HepG2 (cell line): Measurements from ENCODE around the gene ECD. TPM values are rescaled to one million over a fixed set of nuclear protein-coding genes. Genes with fewer than 3 reads are reported as not detected.

Source experiments
- ATAC-seq: fragments of 200-7000 bp; cut with Tn5 transposase; 3 replicates; pipeline ENCODE4 v1.9.1; 2020; ENCODE audit warnings: mild to moderate bottlenecking, moderate library complexity
- BruUV-seq: library from RNA; stranded (reverse); fragments of 400-500 nt; replicated peaks from 2 replicates; lab custom pipeline; 2021; lab: Mats Ljungman, UMichigan
- CTCF ChIA-PET: fragments of 300-600 bp; formaldehyde crosslinking; extraction: SDS; loops from one replicate; lab custom pipeline; 2021; ENCODE audit warnings: low total read pairs, inconsistent platforms, low intra/inter-chr PET ratio; lab: Yijun Ruan, JAX
- POLR2A ChIA-PET: fragments of 350-600 bp; sonication (Branson Sonifier 250); formaldehyde crosslinking; loops from one replicate; lab custom pipeline; 2020; ENCODE audit warnings: antibody characterized with exemption, inconsistent platforms; lab: Yijun Ruan, JAX
- DNase-seq: peaks from one replicate; pipeline ENCODE4 v3.0.0-alpha.2; 2015; ENCODE audit warnings: low spot score
- FAIRE-seq: peaks from 3 replicates; lab custom pipeline; 2011; peaks lifted over from hg19 to GRCh38; lab: Jason Lieb, UNC
- H2AFZ ChIP-seq: one replicate; pipeline ENCODE4 v1.6.1; 2011; ENCODE audit warnings: low read length, inconsistent platforms
- H3K27ac ChIP-seq: fragments of 300-600 bp; 3 replicates; pipeline ENCODE4 v1.8.0; 2011; ENCODE audit warnings: mixed run types, mild to moderate bottlenecking, mixed read lengths, low read length, inconsistent platforms; ENCODE audit not compliant: insufficient read depth; ENCODE audit errors: extremely low read length
- H3K27me3 ChIP-seq, 2 experiments: fragments of 200-600 bp in 1 of 2; 2 replicates in 1 of 2; 3 replicates in 1 of 2; pipeline versions ENCODE4 v1.6.0 to v1.8.0; 2011; ENCODE audit warnings: low read length in 2 of 2, mild to moderate bottlenecking in 2 of 2, moderate library complexity in 2 of 2, inconsistent platforms in 1 of 2; ENCODE audit not compliant: insufficient read depth in 2 of 2, control insufficient read depth in 1 of 2
- H3K36me3 ChIP-seq, 2 experiments: fragments of 200-600 bp in 1 of 2; replicated peaks in 1 of 2; 2 replicates in 1 of 2; 3 replicates in 1 of 2; pipeline versions ENCODE4 v1.5.1 to v1.8.0; 2011; ENCODE audit warnings: low read length in 2 of 2, inconsistent platforms in 1 of 2; ENCODE audit not compliant: insufficient read depth in 2 of 2, control insufficient read depth in 1 of 2
- H3K4me1 ChIP-seq: 2 replicates; pipeline ENCODE4 v1.5.1; 2012; ENCODE audit warnings: low read length, inconsistent platforms; ENCODE audit not compliant: insufficient read depth
- H3K4me2 ChIP-seq: 2 replicates; pipeline ENCODE4 v1.6.0; 2011; ENCODE audit warnings: low read depth, low read length, inconsistent platforms
- H3K4me3 ChIP-seq, 3 experiments: fragments of 200-600 bp in 1 of 3; sonication (generic), shearing (Covaris generic) in 1 of 3; replicated peaks in 1 of 3; 2 replicates each; pipeline ENCODE4 v1.5.1; 2011 to 2016; ENCODE audit warnings: low read length in 3 of 3, inconsistent platforms in 2 of 3, low read depth in 2 of 3, mild to moderate bottlenecking in 2 of 3, control low read depth in 1 of 3, mixed read lengths in 1 of 3; ENCODE audit not compliant: insufficient read depth in 1 of 3
- H3K79me2 ChIP-seq: one replicate; pipeline ENCODE4 v1.6.1; 2011; ENCODE audit warnings: low read length, inconsistent platforms; ENCODE audit not compliant: insufficient read depth
- H3K9ac ChIP-seq: 2 replicates; pipeline ENCODE4 v1.6.0; 2011; ENCODE audit warnings: mild to moderate bottlenecking, low read depth, low read length, inconsistent platforms; ENCODE audit not compliant: insufficient read depth
- H3K9me3 ChIP-seq: 2 replicates; pipeline ENCODE4 v1.5.1; 2012; ENCODE audit warnings: mild to moderate bottlenecking, low read length
- H4K20me1 ChIP-seq: 2 replicates; pipeline ENCODE4 v1.6.0; 2011; ENCODE audit warnings: inconsistent platforms, mild to moderate bottlenecking, low read length, moderate library complexity; ENCODE audit not compliant: insufficient read depth
- ARID5B ChIP-seq: IDR thresholded peaks from 2 replicates; pipeline ENCODE4 v1.4.0; 2020; ENCODE audit warnings: mild to moderate bottlenecking, missing genetic modification reagents
- BCL3 ChIP-seq: sonication (generic); formaldehyde crosslinking; IDR thresholded peaks from 2 replicates; pipeline ENCODE4 v1.5.1; 2020; ENCODE audit warnings: mild to moderate bottlenecking, missing genetic modification reagents, moderate library complexity
- FOXA3 ChIP-seq: IDR thresholded peaks from 2 replicates; pipeline ENCODE4 v1.6.1; 2016; ENCODE audit warnings: missing genetic modification reagents, missing compliant biosample characterization
- FOXK1 ChIP-seq: sonication (generic); formaldehyde crosslinking; IDR thresholded peaks from 2 replicates; pipeline ENCODE4 v1.4.0; 2020; ENCODE audit warnings: low read depth, missing genetic modification reagents, borderline replicate concordance
- GTF3A ChIP-seq: sonication (generic); formaldehyde crosslinking; conservative IDR thresholded peaks from 2 replicates; pipeline ENCODE4 v1.4.0; 2020; ENCODE audit warnings: mild to moderate bottlenecking, missing genetic modification reagents
- KDM4B ChIP-seq: sonication (generic); formaldehyde crosslinking; IDR thresholded peaks from 2 replicates; pipeline ENCODE4 v1.4.0; 2020; ENCODE audit warnings: missing genetic modification reagents
- NONO ChIP-seq, 2 experiments: fragments of 450-650 bp in 1 of 2; sonication (generic) in 1 of 2; formaldehyde crosslinking in 1 of 2; IDR thresholded peaks in 1 of 2; conservative IDR thresholded peaks in 1 of 2; 2 replicates each; pipeline versions ENCODE4 v1.6.1 to v1.8.0; 2017 to 2022; ENCODE audit warnings: mild to moderate bottlenecking in 1 of 2, missing genetic modification reagents in 1 of 2, moderate library complexity in 1 of 2
- PHF21A ChIP-seq: sonication (generic); formaldehyde crosslinking; IDR thresholded peaks from 2 replicates; pipeline ENCODE4 v1.5.0; 2020; ENCODE audit warnings: mild to moderate bottlenecking, missing genetic modification reagents
- PLRG1 ChIP-seq: fragments of 450-650 bp; conservative IDR thresholded peaks from 2 replicates; pipeline ENCODE4 v1.6.1; 2016
- POLR2AphosphoS2 ChIP-seq: IDR thresholded peaks from 2 replicates; pipeline ENCODE4 v1.6.1; 2011; ENCODE audit warnings: low read depth, low read length, improper control_type of control experiment
- SETDB1 ChIP-seq: sonication (generic); formaldehyde crosslinking; IDR thresholded peaks from 2 replicates; pipeline ENCODE4 v1.5.1; 2020; ENCODE audit warnings: missing genetic modification reagents, mild to moderate bottlenecking, borderline replicate concordance
- SMAD9 ChIP-seq: sonication (generic); formaldehyde crosslinking; IDR thresholded peaks from 2 replicates; pipeline ENCODE4 v1.5.1; 2020; ENCODE audit warnings: mild to moderate bottlenecking, missing genetic modification reagents
- SOX5 ChIP-seq: IDR thresholded peaks from 2 replicates; pipeline ENCODE4 v1.6.1; 2016; ENCODE audit warnings: borderline replicate concordance
- ZFY ChIP-seq: sonication (generic); formaldehyde crosslinking; IDR thresholded peaks from 2 replicates; pipeline ENCODE4 v1.4.0; 2020; ENCODE audit warnings: missing genetic modification reagents
- ZNF12 ChIP-seq: sonication (generic); formaldehyde crosslinking; IDR thresholded peaks from 2 replicates; pipeline ENCODE4 v1.5.0; 2020; ENCODE audit warnings: missing genetic modification reagents
- ZNF549 ChIP-seq: sonication (generic); formaldehyde crosslinking; IDR thresholded peaks from 2 replicates; pipeline ENCODE4 v1.5.0; 2020; ENCODE audit warnings: missing genetic modification reagents
- WGBS: methylation state at CpG from one replicate; pipeline ENCODE4 v1.1.6; 2017; ENCODE audit warnings: low lambda C conversion rate; 5-methylcytosine and 5-hydroxymethylcytosine counted together
- in situ Hi-C: cut with HindIII; loops from 2 replicates; pipeline ENCODE4 v1.10.0; 2017; ENCODE audit warnings: low pct_unique_long_range_greater_than_20kb; ENCODE audit not compliant: extremely low pct_ligation_motif_present
- intact Hi-C: fragments of 100-400 bp; cut with micrococcal nuclease; formaldehyde crosslinking; loops from one replicate; pipeline ENCODE4 v1.10.0; 2022; ENCODE audit not compliant: unreplicated experiment
- polyA plus RNA-seq, 8 experiments: library from polyadenylated mRNA; depleted of rRNA in 3 of 8; stranded (reverse) in 7 of 8; unstranded in 1 of 8; fragments of >200 nt; fragmentation: Illumina TruSeq in 4 of 8; extraction: Trizol in 4 of 8; gene quantifications; 2 replicates each; pipeline versions ENCODE4 v1.2.1 to v1.2.3, GENCODE V29; 2011 to 2016; ENCODE audit warnings: low read depth in 4 of 8, missing spikeins in 1 of 8, mixed read lengths in 1 of 8; ENCODE audit not compliant: insufficient read depth in 1 of 8
- total RNA-seq, 5 experiments: library from RNA; depleted of rRNA; stranded (reverse); fragments of >200 nt; fragmentation: Illumina TruSeq; extraction: Trizol; gene quantifications; 2 replicates each; pipeline ENCODE4 v1.2.3, GENCODE V29; 2016; ENCODE audit warnings: low read depth in 1 of 5
- TF ChIP-seq, protein P1 (sequence below): sonication (generic); formaldehyde crosslinking; IDR thresholded peaks from 2 replicates; pipeline ENCODE4 v1.4.0; 2020; ENCODE audit warnings: missing genetic modification reagents

ECD gene
- total and polyA plus RNA-seq, 2 of the 13 experiments (the other 11 are each of a cell fraction or from before 2014, with no cell fraction given), result 21.5 to 27.6 TPM

DNA sequence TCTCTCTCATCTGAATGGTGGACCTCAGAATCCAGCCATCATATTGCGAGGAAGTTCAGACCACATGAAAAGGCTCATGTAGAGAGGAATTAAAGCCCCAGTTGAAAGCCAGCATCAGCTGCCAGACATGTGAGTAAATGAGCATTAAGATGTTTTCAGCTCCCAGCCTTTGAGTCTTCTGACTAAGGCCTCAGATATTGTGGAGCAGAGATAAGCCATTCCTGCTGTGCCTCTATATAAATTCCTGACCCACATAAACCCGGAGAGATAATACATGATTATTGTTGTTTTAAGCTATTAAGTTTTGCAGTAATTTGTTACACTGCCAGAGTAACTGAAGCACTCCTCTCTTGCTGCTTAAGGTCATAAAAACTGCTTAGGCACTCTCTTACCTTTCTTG, 14.8 kb upstream of the ECD start (continued):
- no peak for TF ChIP-seq ARID5B (CRISPR knock-in tag)
- TF ChIP-seq PLRG1, result no peak
- TF ChIP-seq, all 625 proteins: peak for 0

DNA sequence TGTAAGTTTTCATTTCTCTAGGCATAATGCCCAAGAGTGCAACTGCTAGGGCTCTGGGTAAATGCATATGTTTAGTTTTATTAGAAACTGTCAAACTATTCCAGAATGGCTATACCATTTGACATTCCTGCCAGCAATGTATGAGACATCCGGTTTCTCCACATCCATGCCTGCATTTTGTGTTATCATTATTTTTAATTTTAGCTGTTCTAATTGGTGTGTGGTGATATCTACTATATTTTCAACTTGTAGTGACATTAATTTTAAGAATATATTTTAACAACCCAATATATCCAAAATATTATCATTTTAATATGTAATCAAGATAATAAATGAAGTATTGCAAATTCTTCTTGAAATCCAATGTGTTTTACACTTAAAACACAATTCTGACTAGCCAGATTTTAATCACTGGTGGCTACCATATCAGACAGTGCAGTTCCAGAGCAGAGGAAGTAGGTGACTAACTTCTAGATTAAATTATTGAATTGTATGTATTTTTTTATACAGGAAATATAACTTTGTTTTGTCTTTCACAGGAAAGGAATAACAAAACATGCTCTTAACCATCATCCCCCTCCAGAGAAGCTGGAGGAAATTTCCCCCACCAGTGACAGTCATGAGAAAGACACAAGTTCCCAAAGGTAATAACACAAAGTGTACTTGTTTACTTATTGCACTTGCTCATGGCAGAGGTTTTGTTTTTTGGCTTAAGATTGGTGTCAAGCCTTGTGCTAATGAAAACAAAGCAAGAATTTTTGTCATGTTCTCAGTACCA, 6.5 kb upstream of the ECD start:
- peaks cover under 1% of the 10 kb centered on the region for H3K79me2 ChIP-seq
- H3K4me1 ChIP-seq, result no peaks in the 10 kb centered on the region
- DNase-seq (no peak), FAIRE-seq (no peak), ATAC-seq (no peak)
- H3K27ac ChIP-seq, result no peak overlapping the region
- no peak overlapping the region for H3K4me2 ChIP-seq
- ChIA-PET CTCF (no interaction called here), POLR2A (no interaction called here)
- in situ Hi-C loops, result no loop called here
- no TSS peak for BruUV-seq
- no peaks in the 10 kb centered on the region for H3K36me3 ChIP-seq
- 94% methylated on average over 1 of the region's 1 CpG for WGBS
- H2AFZ ChIP-seq, result no peak overlapping the region
- H3K9me3 ChIP-seq, result no peaks in the 10 kb centered on the region
- H3K9ac ChIP-seq, result no peak overlapping the region
- intact Hi-C loops, result no loop called here
- H4K20me1 ChIP-seq, result no peaks in the 10 kb centered on the region
- H3K4me3 ChIP-seq, result no peak overlapping the region
- no peaks in the 10 kb centered on the region for H3K27me3 ChIP-seq
- TF ChIP-seq ZNF12 (CRISPR knock-in tag), result no peak
- no peak for TF ChIP-seq POLR2AphosphoS2
- TF ChIP-seq BCL3 (CRISPR knock-in tag), result no peak
- no peak for TF ChIP-seq SMAD9 (CRISPR knock-in tag)
- no peak for TF ChIP-seq GTF3A (CRISPR knock-in tag)
- no peak for TF ChIP-seq SOX5 (CRISPR knock-in tag)
- no peak for TF ChIP-seq SETDB1 (CRISPR knock-in tag)
- TF ChIP-seq, protein P1, sequence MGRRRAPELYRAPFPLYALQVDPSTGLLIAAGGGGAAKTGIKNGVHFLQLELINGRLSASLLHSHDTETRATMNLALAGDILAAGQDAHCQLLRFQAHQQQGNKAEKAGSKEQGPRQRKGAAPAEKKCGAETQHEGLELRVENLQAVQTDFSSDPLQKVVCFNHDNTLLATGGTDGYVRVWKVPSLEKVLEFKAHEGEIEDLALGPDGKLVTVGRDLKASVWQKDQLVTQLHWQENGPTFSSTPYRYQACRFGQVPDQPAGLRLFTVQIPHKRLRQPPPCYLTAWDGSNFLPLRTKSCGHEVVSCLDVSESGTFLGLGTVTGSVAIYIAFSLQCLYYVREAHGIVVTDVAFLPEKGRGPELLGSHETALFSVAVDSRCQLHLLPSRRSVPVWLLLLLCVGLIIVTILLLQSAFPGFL (CRISPR knock-in tag), result no peak
- TF ChIP-seq KDM4B, result no peak
- no peak for TF ChIP-seq FOXK1 (CRISPR knock-in tag)
- no peak for TF ChIP-seq PHF21A (CRISPR knock-in tag)
- TF ChIP-seq NONO (IDR thresholded peaks at IDR 0.05), result no peak
- TF ChIP-seq NONO (CRISPR knock-in tag; conservative IDR thresholded peaks at IDR 0.05), result no peak
- no peak for TF ChIP-seq ZNF549 (CRISPR knock-in tag)
- TF ChIP-seq FOXA3, result no peak
- TF ChIP-seq ZFY (CRISPR knock-in tag), result no peak
